Kidney capillary endothelial cell (primary cell): ENCODE data around the gene DNASE1.

Experiments
- DNase-seq: peaks from one replicate; pipeline ENCODE4 v3.0.0-alpha.2; 2018; ENCODE audit warnings: low spot score

The DNASE1 gene

GRCh38 chr16:3696425-3697218 is 42.1 kb downstream of the DNASE1 start:
- no peak for DNase-seq

GRCh38 chr16:3698941-3699340 is 44.5 kb downstream of the DNASE1 start:
- no peak for DNase-seq

DNA sequence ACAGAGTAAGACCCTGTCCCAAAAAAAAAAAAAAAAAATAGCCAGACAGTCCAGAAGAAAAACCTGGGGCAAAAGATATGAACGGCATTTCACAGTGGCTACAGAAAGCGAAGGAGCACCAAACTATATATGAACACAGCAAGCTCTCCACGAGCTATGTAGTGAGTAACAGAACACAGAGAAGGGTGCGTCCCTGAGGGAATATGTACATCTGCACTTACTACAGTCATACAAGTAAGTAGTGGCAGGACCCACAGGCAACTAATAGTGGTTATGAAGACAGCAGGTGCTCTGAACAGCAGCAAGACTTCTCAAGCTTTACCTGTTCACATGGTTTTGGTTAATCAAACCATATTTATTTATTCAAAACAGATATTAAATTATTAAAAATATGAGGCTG is 47.0 kb downstream of the DNASE1 start:
- no peak for DNase-seq

GRCh38 chr16:3702082-3702481 is 47.6 kb downstream of the DNASE1 start:
- DNase-seq: no peak

GRCh38 chr16:3706253-3707012 is 51.9 kb downstream of the DNASE1 start:
- no peak for DNase-seq
